Neuronal stem cell (in vitro differentiated cells): ENCODE results near the gene KCP.

Experiments
- DNase-seq: peaks from one replicate; pipeline ENCODE4 v3.0.0-alpha.2; 2013; ENCODE audit warnings: low spot score
- H2AFZ ChIP-seq: one replicate; pipeline ENCODE4 v1.6.1; 2013; ENCODE audit warnings: mild to moderate bottlenecking, low read length, inconsistent platforms
- H2AK5ac ChIP-seq: 2 replicates; pipeline ENCODE4 v1.6.1; 2013; ENCODE audit warnings: low read depth, mild to moderate bottlenecking, inconsistent platforms, low read length, moderate library complexity, mixed read lengths
- H2BK120ac ChIP-seq: 2 replicates; pipeline ENCODE4 v1.6.1; 2013; ENCODE audit warnings: low read depth, mild to moderate bottlenecking, inconsistent platforms, low read length, moderate library complexity, mixed read lengths
- H2BK12ac ChIP-seq: one replicate; pipeline ENCODE4 v1.6.1; 2013; ENCODE audit warnings: low read length, inconsistent platforms
- H2BK15ac ChIP-seq: 2 replicates; pipeline ENCODE4 v1.6.1; 2013; ENCODE audit warnings: mild to moderate bottlenecking, low read length, inconsistent platforms, mixed read lengths
- H2BK5ac ChIP-seq: one replicate; pipeline ENCODE4 v1.6.1; 2013; ENCODE audit warnings: inconsistent platforms, mild to moderate bottlenecking, low read length, moderate library complexity
- H3K14ac ChIP-seq: one replicate; pipeline ENCODE4 v1.6.1; 2013; ENCODE audit warnings: low read length, inconsistent platforms
- H3K18ac ChIP-seq: 2 replicates; pipeline ENCODE4 v1.6.1; 2013; ENCODE audit warnings: low read length, inconsistent platforms
- H3K23ac ChIP-seq: 2 replicates; pipeline ENCODE4 v1.6.1; 2013; ENCODE audit warnings: low read depth, mild to moderate bottlenecking, mixed read lengths, low read length, inconsistent platforms; ENCODE audit not compliant: poor library complexity
- H3K27ac ChIP-seq: replicated peaks from 3 replicates; pipeline ENCODE4 v1.5.1; 2013; ENCODE audit warnings: low read length, inconsistent platforms
- H3K27me3 ChIP-seq, 3 experiments: 2 replicates each; pipeline ENCODE4 v1.6.1; 2013; ENCODE audit warnings: low read length in 3 of 3, mild to moderate bottlenecking in 2 of 3, inconsistent platforms in 1 of 3, low read depth in 1 of 3, mixed read lengths in 1 of 3, moderate library complexity in 1 of 3; ENCODE audit not compliant: control insufficient read depth in 3 of 3, insufficient read depth in 3 of 3
- H3K36me3 ChIP-seq, 2 donors: replicated peaks in 1 of 2; 2 replicates each; pipeline ENCODE4 v1.6.1; 2013; ENCODE audit warnings: low read length in 2 of 2; ENCODE audit not compliant: control insufficient read depth in 2 of 2, insufficient read depth in 2 of 2
- H3K4ac ChIP-seq: 2 replicates; pipeline ENCODE4 v1.6.1; 2013; ENCODE audit warnings: inconsistent platforms, mild to moderate bottlenecking, low read length, moderate library complexity
- H3K4me1 ChIP-seq, 2 donors: 1 replicate in 1 of 2; 2 replicates in 1 of 2; pipeline ENCODE4 v1.6.1; 2013; ENCODE audit warnings: low read length in 2 of 2, low read depth in 1 of 2; ENCODE audit not compliant: control insufficient read depth in 2 of 2, insufficient read depth in 1 of 2
- H3K4me2 ChIP-seq: one replicate; pipeline ENCODE4 v1.6.1; 2013; ENCODE audit warnings: mild to moderate bottlenecking, low read length, inconsistent platforms; ENCODE audit not compliant: insufficient read depth, poor library complexity, severe bottlenecking
- H3K4me3 ChIP-seq, 2 donors: 2 replicates each; pipeline ENCODE4 v1.5.1; 2013; ENCODE audit warnings: low read length in 2 of 2, mild to moderate bottlenecking in 2 of 2, inconsistent platforms in 1 of 2, moderate library complexity in 1 of 2
- H3K79me1 ChIP-seq: one replicate; pipeline ENCODE4 v1.6.1; 2013; ENCODE audit warnings: low read depth, mild to moderate bottlenecking, inconsistent platforms, low read length, moderate library complexity
- H3K9ac ChIP-seq: one replicate; pipeline ENCODE4 v1.6.1; 2013; ENCODE audit warnings: mild to moderate bottlenecking, low read depth, low read length, inconsistent platforms; ENCODE audit not compliant: poor library complexity
- H3K9me3 ChIP-seq, 2 donors: replicated peaks in 1 of 2; 2 replicates each; pipeline versions ENCODE3 to v1.6.1; 2013; ENCODE audit warnings: low read length in 2 of 2, mild to moderate bottlenecking in 2 of 2, inconsistent platforms in 1 of 2, low read depth in 1 of 2, mixed read lengths in 1 of 2, moderate library complexity in 1 of 2; ENCODE audit not compliant: control insufficient read depth in 2 of 2, insufficient read depth in 1 of 2
- H4K8ac ChIP-seq: one replicate; pipeline ENCODE4 v1.6.1; 2013; ENCODE audit warnings: low read depth, mild to moderate bottlenecking, inconsistent platforms, low read length, moderate library complexity
- H4K91ac ChIP-seq: one replicate; pipeline ENCODE4 v1.6.1; 2013; ENCODE audit warnings: low read length, low read depth, mild to moderate bottlenecking, inconsistent platforms; ENCODE audit not compliant: poor library complexity
- WGBS, 2 donors: extraction: QIAGEN DNeasy Blood & Tissue Kit; methylation state at CpG; one replicate each; pipeline ENCODE4 v1.1.7; 2013; ENCODE audit warnings: missing lambda C conversion rate in 2 of 2, mixed read lengths in 1 of 2; ENCODE audit not compliant: insufficient read length in 2 of 2, insufficient replicate concordance in 1 of 2; ENCODE audit errors: extremely low coverage in 2 of 2; 5-methylcytosine and 5-hydroxymethylcytosine counted together

Gene KCP

GRCh38 chr7:128838109-128838779 is 72.3 kb downstream of the KCP start:
- peaks cover 15% of the 10 kb centered on the region for H3K79me1 ChIP-seq
- H2BK5ac ChIP-seq: peak overlapping the region; percentile 68
- DNase-seq: no peak
- H2BK15ac ChIP-seq: no peak overlapping the region
- no peak overlapping the region for H3K27ac ChIP-seq
- peak overlapping the region; percentile 43 for H3K23ac ChIP-seq
- H3K14ac ChIP-seq: no peak overlapping the region
- H4K8ac ChIP-seq: no peak overlapping the region
- H2AK5ac ChIP-seq: peak overlapping the region; percentile 52
- no peak overlapping the region for H2BK12ac ChIP-seq
- H3K27me3 ChIP-seq: no peaks in the 10 kb centered on the region
- peaks cover 10% of the 10 kb centered on the region in 2 donors for H3K4me1 ChIP-seq
- no peak overlapping the region for H3K4me3 ChIP-seq
- peak overlapping the region; percentile 70 for H3K9ac ChIP-seq
- H3K4ac ChIP-seq: no peak overlapping the region
- H4K91ac ChIP-seq: no peak overlapping the region
- peaks cover 0 to 70% of the 10 kb centered on the region in 2 donors for H3K36me3 ChIP-seq
- H2BK120ac ChIP-seq: no peak overlapping the region
- no peak overlapping the region for H2AFZ ChIP-seq
- H3K9me3 ChIP-seq: no peaks in the 10 kb centered on the region
- no peak overlapping the region for H3K18ac ChIP-seq
- WGBS, 2 donors: no CpG with 5 or more reads among the region's 22 CpGs
- H3K4me2 ChIP-seq: no peak overlapping the region

- peak overlapping the region; percentile 17 for H3K14ac ChIP-seq
- no peaks in the 10 kb centered on the region for H3K9me3 ChIP-seq
- no peak for DNase-seq
- peak overlapping the region; percentile 48 for H3K18ac ChIP-seq
- H3K79me1 ChIP-seq: peaks cover 15% of the 10 kb centered on the region
- H2BK5ac ChIP-seq: peak overlapping the region; percentile 68
- no peak overlapping the region for H2BK12ac ChIP-seq
- no CpG with 5 or more reads among the region's 16 CpGs for WGBS, 2 donors
- H3K27ac ChIP-seq: no peak overlapping the region
- no peak overlapping the region for H3K4ac ChIP-seq
- H3K23ac ChIP-seq: no peak overlapping the region
- peaks cover 0 to 64% of the 10 kb centered on the region in 2 donors for H3K36me3 ChIP-seq
- H2BK15ac ChIP-seq: no peak overlapping the region
- peaks cover 16% of the 10 kb centered on the region in 2 donors for H3K4me1 ChIP-seq
- H3K27me3 ChIP-seq: no peaks in the 10 kb centered on the region
- H2AK5ac ChIP-seq: no peak overlapping the region
- H2BK120ac ChIP-seq: no peak overlapping the region
- no peak overlapping the region for H4K91ac ChIP-seq
- no peak overlapping the region for H3K9ac ChIP-seq
- H4K8ac ChIP-seq: no peak overlapping the region
- no peak overlapping the region for H2AFZ ChIP-seq
- no peak overlapping the region for H3K4me3 ChIP-seq
- no peak overlapping the region for H3K4me2 ChIP-seq
These were observed 73.0 kb downstream of the KCP start for GRCh38 chr7:128837521-128837921.

GRCh38 chr7:128836729-128837348 is 73.7 kb downstream of the KCP start:
- Histone ChIP-seq H3K4me2 (no peak overlapping the region), H3K18ac (no peak overlapping the region), H3K4me1 (peaks cover 18 to 22% of the 10 kb centered on the region in 2 donors), H2BK5ac (no peak overlapping the region), H3K27me3 (no peaks in the 10 kb centered on the region), H3K9me3 (no peaks in the 10 kb centered on the region), H2BK12ac (peak overlapping the region; percentile 58), H3K14ac (no peak overlapping the region), H4K8ac (no peak overlapping the region), H3K79me1 (peaks cover 11% of the 10 kb centered on the region), H4K91ac (no peak overlapping the region), H3K23ac (peak overlapping the region; percentile 91), H2BK15ac (no peak overlapping the region), H3K9ac (no peak overlapping the region), H3K4me3 (no peak overlapping the region), H3K36me3 (peaks cover 0 to 59% of the 10 kb centered on the region in 2 donors), H2AFZ (no peak overlapping the region), H3K4ac (no peak overlapping the region), H2BK120ac (no peak overlapping the region), H2AK5ac (no peak overlapping the region), H3K27ac (no peak overlapping the region)
- no CpG with 5 or more reads among the region's 14 CpGs for WGBS, 2 donors
- DNase-seq: no peak

GRCh38 chr7:128835790-128836641 is 74.5 kb downstream of the KCP start:
- no peak overlapping the region for H3K9ac ChIP-seq
- H2AK5ac ChIP-seq: no peak overlapping the region
- no peak overlapping the region for H2BK15ac ChIP-seq
- H3K4ac ChIP-seq: no peak overlapping the region
- peaks cover 0 to 54% of the 10 kb centered on the region in 2 donors for H3K36me3 ChIP-seq
- peaks cover 11% of the 10 kb centered on the region for H3K79me1 ChIP-seq
- H2AFZ ChIP-seq: no peak overlapping the region
- H3K23ac ChIP-seq: peak overlapping the region; percentile 89
- no peak overlapping the region for H3K27ac ChIP-seq
- no CpG with 5 or more reads among the region's 14 CpGs for WGBS, 2 donors
- H2BK5ac ChIP-seq: no peak overlapping the region
- no peak for DNase-seq
- no peaks in the 10 kb centered on the region for H3K9me3 ChIP-seq
- no peak overlapping the region for H4K8ac ChIP-seq
- peak overlapping the region; percentile 48 for H3K18ac ChIP-seq
- H2BK12ac ChIP-seq: no peak overlapping the region
- no peak overlapping the region for H2BK120ac ChIP-seq
- H4K91ac ChIP-seq: no peak overlapping the region
- H3K27me3 ChIP-seq: no peaks in the 10 kb centered on the region
- no peak overlapping the region for H3K4me2 ChIP-seq
- peaks cover 19 to 31% of the 10 kb centered on the region in 2 donors for H3K4me1 ChIP-seq
- no peak overlapping the region for H3K14ac ChIP-seq
- H3K4me3 ChIP-seq: no peak overlapping the region
